Right lobe of liver (tissue), 4 donors: ENCODE data around the gene RNGTT.

Source experiments
- POLR2A ChIP-seq: fragments of 450-650 bp; IDR thresholded peaks from one replicate; pipeline ENCODE4 v1.6.1; 2017; ENCODE audit warnings: antibody characterized with exemption, mild to moderate bottlenecking
- TF ChIP-seq, protein P1 (sequence below), 4 donors: fragments of 200-600 bp in 3 of 4; fragments of 450-650 bp in 1 of 4; IDR thresholded peaks; one replicate each; pipeline versions ENCODE4 v1.5.1 to v1.8.0; 2016 to 2022; ENCODE audit warnings: antibody characterized with exemption in 4 of 4, mild to moderate bottlenecking in 2 of 4
- donor health status: DM: no; HTN: no; CAD: no.
- donor health status: DM: no; HTN: no; CAD: no.
- donor health status: DM: no; HTN: yes; CAD: no.

DNA sequence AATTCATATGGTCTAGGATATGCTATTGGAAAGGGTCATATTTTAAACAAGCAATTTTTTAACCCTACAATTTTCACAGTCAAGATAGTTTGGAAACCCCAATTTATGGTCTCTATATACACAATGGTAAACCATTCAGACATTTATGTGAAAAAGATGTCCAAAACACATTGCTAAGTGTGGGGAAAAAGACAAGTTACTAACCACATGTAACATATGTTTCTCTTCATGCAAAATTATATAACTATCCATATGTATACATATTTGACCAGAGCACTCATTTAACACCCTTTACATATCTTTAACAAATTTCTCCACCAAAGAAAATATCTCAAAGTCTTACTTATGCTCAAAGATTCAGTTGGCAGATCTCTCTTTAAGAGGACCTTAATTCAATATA lies 110.6 kb downstream of the RNGTT start:
- TF ChIP-seq, protein P1, sequence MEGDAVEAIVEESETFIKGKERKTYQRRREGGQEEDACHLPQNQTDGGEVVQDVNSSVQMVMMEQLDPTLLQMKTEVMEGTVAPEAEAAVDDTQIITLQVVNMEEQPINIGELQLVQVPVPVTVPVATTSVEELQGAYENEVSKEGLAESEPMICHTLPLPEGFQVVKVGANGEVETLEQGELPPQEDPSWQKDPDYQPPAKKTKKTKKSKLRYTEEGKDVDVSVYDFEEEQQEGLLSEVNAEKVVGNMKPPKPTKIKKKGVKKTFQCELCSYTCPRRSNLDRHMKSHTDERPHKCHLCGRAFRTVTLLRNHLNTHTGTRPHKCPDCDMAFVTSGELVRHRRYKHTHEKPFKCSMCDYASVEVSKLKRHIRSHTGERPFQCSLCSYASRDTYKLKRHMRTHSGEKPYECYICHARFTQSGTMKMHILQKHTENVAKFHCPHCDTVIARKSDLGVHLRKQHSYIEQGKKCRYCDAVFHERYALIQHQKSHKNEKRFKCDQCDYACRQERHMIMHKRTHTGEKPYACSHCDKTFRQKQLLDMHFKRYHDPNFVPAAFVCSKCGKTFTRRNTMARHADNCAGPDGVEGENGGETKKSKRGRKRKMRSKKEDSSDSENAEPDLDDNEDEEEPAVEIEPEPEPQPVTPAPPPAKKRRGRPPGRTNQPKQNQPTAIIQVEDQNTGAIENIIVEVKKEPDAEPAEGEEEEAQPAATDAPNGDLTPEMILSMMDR (IDR thresholded peaks at IDR 0.05): no peak
- no peak for TF ChIP-seq POLR2A
